PFSK-1 (cell line): Measurements from ENCODE around the gene ITPKB.

ENCODE experiments used
- FOXP2 ChIP-seq: optimal IDR thresholded peaks from 2 replicates; pipeline ENCODE3; 2011; ENCODE audit warnings: borderline replicate concordance, control low read depth, inconsistent platforms; ENCODE audit not compliant: insufficient read depth; ENCODE audit errors: extremely low read length, extremely low read depth
- POLR2AphosphoS5 ChIP-seq: IDR thresholded peaks from 2 replicates; pipeline ENCODE4 v1.6.1; 2012; ENCODE audit warnings: low read depth, mild to moderate bottlenecking, control low read depth, low read length, moderate library complexity
- SIN3A ChIP-seq: IDR thresholded peaks from 2 replicates; pipeline ENCODE4 v1.6.1; 2012; ENCODE audit warnings: mild to moderate bottlenecking, low read length, moderate library complexity, borderline replicate concordance; ENCODE audit not compliant: insufficient read depth
- TAF1 ChIP-seq: IDR thresholded peaks from 2 replicates; pipeline ENCODE4 v1.6.1; 2012; ENCODE audit warnings: low read length, control low read depth, borderline replicate concordance; ENCODE audit not compliant: insufficient read depth
- TF ChIP-seq, protein P1 (sequence below), 2 experiments: IDR thresholded peaks; 2 replicates each; pipeline versions ENCODE4 v1.6.1 to v1.8.0; 2011 to 2012; ENCODE audit warnings: low read depth in 2 of 2, low read length in 2 of 2, control low read depth in 1 of 2, inconsistent platforms in 1 of 2, mild to moderate bottlenecking in 1 of 2, moderate library complexity in 1 of 2; ENCODE audit not compliant: insufficient read depth in 1 of 2

ITPKB gene

DNA sequence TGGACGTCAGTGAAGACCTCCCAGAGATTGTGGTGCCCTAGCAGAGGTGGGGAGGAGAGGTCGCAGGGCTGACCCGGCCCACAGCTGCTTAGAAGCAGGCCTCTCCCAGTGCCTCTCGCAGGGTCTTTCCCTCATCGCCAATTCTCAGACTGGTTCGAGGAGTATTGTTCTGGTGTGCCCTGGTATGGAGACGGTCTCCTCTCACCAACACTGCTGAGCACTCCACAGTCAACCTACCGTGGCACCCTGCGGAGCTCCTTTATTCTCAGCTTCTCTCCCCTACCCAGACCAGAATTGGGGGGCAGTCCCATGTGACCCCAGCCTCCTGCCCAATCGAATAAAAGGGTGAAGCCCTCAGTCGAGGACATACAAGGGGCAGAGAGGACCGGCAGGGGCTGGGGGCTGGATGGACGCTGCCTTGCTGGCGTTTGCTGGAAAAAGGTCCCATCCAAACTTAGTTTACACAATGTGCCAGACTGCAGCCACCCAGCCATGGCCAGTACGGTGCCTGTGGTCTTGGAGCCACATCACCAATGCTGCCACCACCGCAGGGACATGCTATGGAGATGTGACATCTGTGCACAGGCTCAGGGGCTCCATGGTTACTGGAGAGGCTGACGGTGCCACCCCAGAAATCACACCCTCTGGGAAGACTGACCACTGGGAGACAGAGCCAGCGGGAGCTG, 109.7 kb downstream of the ITPKB start:
- TF ChIP-seq SIN3A (no peak), TAF1 (no peak), POLR2AphosphoS5 (no peak)
- TF ChIP-seq, protein P1, sequence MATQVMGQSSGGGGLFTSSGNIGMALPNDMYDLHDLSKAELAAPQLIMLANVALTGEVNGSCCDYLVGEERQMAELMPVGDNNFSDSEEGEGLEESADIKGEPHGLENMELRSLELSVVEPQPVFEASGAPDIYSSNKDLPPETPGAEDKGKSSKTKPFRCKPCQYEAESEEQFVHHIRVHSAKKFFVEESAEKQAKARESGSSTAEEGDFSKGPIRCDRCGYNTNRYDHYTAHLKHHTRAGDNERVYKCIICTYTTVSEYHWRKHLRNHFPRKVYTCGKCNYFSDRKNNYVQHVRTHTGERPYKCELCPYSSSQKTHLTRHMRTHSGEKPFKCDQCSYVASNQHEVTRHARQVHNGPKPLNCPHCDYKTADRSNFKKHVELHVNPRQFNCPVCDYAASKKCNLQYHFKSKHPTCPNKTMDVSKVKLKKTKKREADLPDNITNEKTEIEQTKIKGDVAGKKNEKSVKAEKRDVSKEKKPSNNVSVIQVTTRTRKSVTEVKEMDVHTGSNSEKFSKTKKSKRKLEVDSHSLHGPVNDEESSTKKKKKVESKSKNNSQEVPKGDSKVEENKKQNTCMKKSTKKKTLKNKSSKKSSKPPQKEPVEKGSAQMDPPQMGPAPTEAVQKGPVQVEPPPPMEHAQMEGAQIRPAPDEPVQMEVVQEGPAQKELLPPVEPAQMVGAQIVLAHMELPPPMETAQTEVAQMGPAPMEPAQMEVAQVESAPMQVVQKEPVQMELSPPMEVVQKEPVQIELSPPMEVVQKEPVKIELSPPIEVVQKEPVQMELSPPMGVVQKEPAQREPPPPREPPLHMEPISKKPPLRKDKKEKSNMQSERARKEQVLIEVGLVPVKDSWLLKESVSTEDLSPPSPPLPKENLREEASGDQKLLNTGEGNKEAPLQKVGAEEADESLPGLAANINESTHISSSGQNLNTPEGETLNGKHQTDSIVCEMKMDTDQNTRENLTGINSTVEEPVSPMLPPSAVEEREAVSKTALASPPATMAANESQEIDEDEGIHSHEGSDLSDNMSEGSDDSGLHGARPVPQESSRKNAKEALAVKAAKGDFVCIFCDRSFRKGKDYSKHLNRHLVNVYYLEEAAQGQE (IDR thresholded peaks at IDR 0.05; ENCODE audit: insufficient read depth in 1 of 2, low read depth in 2 of 2, low read length in 2 of 2), result no peak

DNA sequence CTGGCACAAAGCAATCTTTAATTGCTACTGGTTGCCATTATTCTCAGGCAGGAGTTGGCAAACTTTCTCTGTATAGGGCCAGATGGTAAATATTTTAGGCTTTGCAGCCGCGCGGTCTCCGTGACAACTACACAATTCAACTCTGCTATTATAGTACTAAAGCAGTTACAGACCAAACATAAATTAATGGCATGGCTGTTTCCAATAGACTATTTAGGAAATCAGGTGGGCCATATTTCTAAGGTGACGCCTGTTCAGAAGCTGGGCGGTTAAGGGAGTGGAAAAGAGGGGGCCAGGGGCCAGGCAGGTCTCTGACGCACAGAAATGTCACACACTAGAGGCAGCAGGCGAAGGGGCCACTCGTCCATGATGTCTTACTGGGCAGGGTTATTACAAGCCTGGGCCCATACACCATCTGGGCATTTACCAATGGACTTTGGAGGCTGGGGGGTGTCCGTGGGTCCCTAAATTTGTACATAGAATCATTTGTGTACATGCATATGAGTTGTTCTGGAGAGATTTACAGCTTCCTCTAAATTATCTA, 110.4 kb downstream of the ITPKB start:
- no peak for TF ChIP-seq TAF1
- TF ChIP-seq FOXP2, result no peak
- no peak for TF ChIP-seq POLR2AphosphoS5
- TF ChIP-seq, protein P1 (IDR thresholded peaks at IDR 0.05; ENCODE audit: insufficient read depth in 1 of 2, low read depth in 2 of 2, low read length in 2 of 2), result no peak
- TF ChIP-seq SIN3A, result no peak

DNA sequence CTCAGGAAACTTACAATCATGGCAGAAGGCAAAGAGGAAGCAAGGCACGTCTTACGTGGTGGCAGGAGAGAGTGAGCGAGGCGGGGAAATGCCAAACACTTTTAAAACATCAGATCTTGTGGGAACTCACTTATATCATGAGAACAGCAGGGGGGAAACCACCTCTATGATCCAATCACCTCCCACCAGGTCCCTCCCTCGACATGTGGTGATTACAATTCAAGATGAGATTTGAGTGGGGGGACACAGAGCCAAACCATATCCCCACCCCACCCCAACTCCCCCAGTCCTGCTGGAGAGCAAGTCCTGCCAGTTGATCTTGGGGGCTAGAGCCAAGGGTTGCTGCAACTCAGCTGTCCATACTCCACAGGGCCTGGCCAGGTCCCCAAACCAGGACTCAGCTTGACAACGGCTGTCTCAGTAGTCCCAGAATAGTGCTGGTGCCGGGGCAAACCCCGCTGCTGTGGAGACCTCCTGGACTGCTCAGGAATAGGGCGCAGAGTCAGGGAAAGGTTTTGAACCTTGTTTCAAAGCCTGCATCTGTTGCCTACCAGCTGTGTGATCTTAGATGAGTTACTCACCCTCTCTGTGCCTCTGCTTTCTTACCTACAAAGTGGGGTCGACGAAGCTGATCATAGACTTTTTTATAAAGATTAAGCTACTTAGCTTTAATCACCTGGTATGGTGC, 111.0 kb downstream of the ITPKB start:
- TF ChIP-seq TAF1 (no peak), SIN3A (no peak), POLR2AphosphoS5 (no peak), FOXP2 (no peak)
- TF ChIP-seq, protein P1 (IDR thresholded peaks at IDR 0.05; ENCODE audit: insufficient read depth in 1 of 2, low read depth in 2 of 2, low read length in 2 of 2), result no peak

- TF ChIP-seq FOXP2 (no peak), POLR2AphosphoS5 (no peak), SIN3A (no peak), TAF1 (no peak)
- TF ChIP-seq, protein P1 (IDR thresholded peaks at IDR 0.05; ENCODE audit: insufficient read depth in 1 of 2, low read depth in 2 of 2, low read length in 2 of 2), result no peak
Observed at GRCh38 chr1:226627050-226627755, 111.9 kb downstream of the ITPKB start.
